GM19328 (cell line): ENCODE measurements around the gene IL27RA.
A peak's percentile ranks its signal among the peaks of the same experiment; 100 is the strongest.

Experiments
- ATAC-seq: cut with Tn5 transposase; IDR thresholded peaks from one replicate; pipeline ENCODE4 v1.9.1; 2021; ENCODE audit warnings: mild to moderate bottlenecking, moderate library complexity; ENCODE audit not compliant: unreplicated experiment

Gene IL27RA

GRCh38 chr19:14031719-14032480 lies at the start of gene IL27RA:
TSS of gene IL27RA (plus strand) at chr19:14031762. CDS start at chr19:14031873, 111 bp downstream.
- no peak for ATAC-seq

DNA sequence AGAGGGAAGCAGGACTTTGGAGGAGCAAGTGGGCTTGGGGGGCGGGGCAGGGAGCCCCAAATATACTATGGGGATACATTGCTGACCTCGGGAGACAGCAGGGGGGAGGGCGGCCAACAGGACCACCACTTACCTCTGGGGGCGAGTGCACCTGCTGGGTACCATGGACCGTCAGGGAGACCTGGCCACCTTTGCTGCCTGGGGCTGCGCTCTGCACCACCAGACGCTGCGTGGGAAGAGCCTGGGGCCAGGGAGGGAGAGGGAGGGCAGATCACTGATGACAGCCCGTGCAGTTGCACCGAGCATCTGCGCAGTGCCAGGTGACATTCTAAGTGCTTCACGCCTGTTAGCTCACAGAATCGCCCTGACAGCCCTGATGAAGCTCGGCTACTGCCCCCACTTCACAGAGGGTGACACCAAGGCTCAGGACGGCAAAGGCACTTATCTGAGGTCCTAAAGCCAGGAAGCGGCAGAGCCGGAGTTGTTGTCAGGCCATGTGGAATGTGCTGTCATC lies 49.5 kb upstream of the IL27RA start:
- ATAC-seq: no peak

GRCh38 chr19:13982773-13983172 lies 48.8 kb upstream of the IL27RA start:
- no peak for ATAC-seq

GRCh38 chr19:13983213-13983889 lies 48.2 kb upstream of the IL27RA start:
- ATAC-seq: no peak

GRCh38 chr19:13984186-13984585 lies 47.4 kb upstream of the IL27RA start:
- no peak for ATAC-seq

DNA sequence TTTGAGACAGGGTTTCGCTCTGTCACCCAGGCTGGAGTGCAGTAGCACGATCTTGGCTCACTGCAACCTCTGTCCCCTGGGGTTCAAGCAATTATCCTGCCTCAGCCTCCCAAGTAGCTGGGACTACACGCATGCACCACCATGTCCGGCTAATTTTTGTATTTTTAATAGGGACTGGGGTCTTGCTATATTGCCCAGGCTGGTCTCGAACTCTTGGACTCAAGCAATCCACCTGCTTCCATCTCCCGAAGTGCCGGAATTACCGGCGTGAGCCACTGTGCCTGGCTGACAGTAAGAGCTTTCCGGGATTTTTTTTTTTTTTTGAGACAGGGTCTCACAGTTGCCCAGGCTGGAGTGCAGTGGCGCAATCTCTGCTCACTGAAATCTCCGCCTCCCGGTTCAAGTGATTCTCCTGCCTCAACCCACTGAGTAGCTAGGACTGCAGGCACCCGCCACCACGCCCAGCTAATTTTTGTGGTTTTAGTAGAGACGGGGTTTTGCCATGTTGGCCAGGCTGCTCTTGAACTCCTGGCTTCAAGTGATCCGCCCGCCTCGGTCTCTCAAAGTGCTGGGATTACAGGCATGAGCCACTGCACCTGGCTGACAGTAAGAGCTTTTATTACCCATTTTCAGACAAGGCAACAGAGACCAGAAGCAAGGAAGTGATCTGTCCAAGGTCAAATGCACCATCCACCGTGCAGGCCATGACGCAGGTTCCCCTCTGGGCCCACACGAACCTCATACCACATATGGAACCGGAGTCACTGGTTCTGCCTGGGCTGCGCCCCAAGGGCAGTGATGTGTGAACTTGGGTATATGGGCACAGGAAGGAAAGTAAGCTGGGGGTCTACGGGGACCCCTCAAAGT lies 46.5 kb upstream of the IL27RA start:
- ATAC-seq: no peak

- ATAC-seq: peak; percentile 9
Measured at GRCh38 chr19:13985771-13986347, 45.7 kb upstream of the IL27RA start.

- peak; percentile 82 for ATAC-seq
Measured at GRCh38 chr19:13986348-13986904, 45.1 kb upstream of the IL27RA start.

GRCh38 chr19:13987101-13987890 lies 44.3 kb upstream of the IL27RA start:
- ATAC-seq: no peak

- no peak for ATAC-seq
Measured at GRCh38 chr19:13989487-13989886, 42.1 kb upstream of the IL27RA start.

- ATAC-seq: no peak
Measured at GRCh38 chr19:13990085-13990484, 41.5 kb upstream of the IL27RA start.

- no peak for ATAC-seq
Measured at GRCh38 chr19:13992025-13992424, 39.5 kb upstream of the IL27RA start.

- no peak for ATAC-seq
Measured at GRCh38 chr19:13993590-13994300, 37.8 kb upstream of the IL27RA start.

DNA sequence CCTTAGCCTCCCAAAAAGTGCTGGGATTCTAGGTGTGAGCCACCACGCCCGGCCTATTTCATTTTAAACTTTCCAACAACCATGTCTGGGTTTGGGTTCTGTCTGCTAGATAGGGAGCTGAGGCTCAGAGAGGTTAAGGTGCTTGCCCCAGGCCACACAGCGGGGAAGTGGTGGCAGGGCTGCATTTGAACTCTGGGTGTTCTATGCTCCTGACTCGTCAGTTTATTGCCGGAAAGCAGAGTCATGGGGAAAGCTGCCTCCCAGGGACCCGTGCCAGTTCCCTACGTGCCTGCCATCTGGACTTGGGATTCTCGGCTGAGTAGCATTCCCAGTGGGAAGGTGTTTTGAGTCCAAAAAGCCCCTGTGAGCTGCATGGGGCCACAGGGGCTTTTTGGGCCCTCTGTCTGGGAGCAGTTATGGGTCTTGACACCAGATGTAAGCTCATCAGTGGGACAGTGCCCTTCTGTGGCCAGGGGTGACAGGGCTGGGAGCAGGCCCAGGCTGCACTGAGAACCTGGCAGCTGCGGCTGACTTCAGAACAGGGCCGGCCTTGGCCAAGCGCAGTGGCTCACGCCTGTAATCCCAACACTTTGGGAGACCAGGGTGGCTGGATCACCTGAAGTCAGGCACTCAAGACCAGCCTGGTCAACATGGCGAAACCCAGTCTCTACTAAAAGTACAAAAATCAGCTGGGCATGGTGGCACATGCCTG lies 36.4 kb upstream of the IL27RA start:
- ATAC-seq: no peak

DNA sequence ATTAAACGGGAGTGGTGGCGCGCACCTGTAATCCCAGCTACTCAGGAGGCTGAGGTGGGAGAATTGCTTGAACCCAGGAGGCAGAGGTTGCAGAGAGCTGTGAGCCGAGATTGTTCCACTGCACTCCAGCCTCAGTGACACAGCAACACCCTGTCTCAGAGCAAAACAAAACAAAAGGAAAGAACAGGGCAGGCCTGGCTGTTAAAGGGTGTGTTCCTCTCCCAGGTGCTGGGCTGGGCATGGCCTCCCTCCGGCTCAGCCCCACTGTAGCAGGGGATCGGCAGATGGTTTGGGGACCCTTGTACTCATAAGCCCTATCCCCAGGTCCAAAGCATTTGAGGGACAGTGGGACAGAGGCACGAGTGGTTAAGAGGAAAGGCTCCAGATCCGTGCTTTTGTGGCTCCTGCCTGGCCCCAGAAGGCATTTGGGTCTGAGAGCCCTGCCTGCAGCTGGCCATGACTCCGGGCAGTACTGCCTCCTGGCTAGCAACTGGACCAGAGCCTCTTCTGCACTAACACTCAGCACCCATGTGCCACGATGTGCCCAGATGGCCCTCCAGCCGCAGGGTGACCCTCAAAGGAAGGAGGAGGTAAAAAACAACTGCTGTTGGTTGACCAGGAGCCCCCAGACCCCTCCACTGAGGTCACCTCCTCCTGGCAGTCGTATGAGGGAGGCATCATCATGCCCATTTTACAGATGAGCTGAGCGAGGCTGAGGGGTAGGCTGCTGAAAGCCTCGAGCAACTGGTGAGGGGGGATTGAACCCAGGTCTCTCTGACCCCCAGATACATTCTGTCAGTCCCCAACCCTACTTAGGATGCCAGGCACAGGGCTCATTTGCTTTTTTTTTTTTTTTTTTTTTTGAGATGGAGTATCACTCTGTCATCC lies 35.4 kb upstream of the IL27RA start:
- ATAC-seq: no peak

GRCh38 chr19:13996928-13997630 lies 34.5 kb upstream of the IL27RA start:
- ATAC-seq: no peak

DNA sequence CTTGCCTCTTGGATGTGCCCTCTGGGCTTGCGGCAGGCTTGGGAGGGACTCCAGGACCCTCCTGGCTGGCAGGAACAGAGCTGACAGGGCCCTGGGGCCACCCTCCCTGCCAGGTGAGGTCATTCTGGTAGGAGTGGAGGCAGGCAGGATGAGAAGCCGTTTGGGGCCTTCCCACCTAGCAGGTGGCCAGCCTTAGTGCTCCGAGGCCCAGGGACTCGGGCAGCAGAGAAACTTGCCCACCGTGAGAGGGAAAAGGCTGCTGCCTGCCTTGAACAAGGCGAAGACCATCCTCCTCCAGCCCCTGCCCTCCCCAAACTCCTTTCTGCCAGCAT lies 34.0 kb upstream of the IL27RA start:
- no peak for ATAC-seq
